Daoy (cell line): ENCODE data around the gene GAS6. TPM values are rescaled to one million over a fixed set of nuclear protein-coding genes. Genes with fewer than 3 reads are reported as not detected.

ENCODE experiments used
- DNase-seq: peaks from one replicate; pipeline ENCODE4 v3.0.0-alpha.2; 2015; ENCODE audit warnings: low read depth
- total RNA-seq: library from RNA; depleted of rRNA; stranded (reverse); fragments of >200 nt; shearing (Covaris generic); gene quantifications from 2 replicates; pipeline ENCODE4 v1.2.3, GENCODE V29; 2014; rRNA removed

GAS6 gene
- total RNA-seq, 1 experiment from 2014 or later: 37.1 TPM

DNA sequence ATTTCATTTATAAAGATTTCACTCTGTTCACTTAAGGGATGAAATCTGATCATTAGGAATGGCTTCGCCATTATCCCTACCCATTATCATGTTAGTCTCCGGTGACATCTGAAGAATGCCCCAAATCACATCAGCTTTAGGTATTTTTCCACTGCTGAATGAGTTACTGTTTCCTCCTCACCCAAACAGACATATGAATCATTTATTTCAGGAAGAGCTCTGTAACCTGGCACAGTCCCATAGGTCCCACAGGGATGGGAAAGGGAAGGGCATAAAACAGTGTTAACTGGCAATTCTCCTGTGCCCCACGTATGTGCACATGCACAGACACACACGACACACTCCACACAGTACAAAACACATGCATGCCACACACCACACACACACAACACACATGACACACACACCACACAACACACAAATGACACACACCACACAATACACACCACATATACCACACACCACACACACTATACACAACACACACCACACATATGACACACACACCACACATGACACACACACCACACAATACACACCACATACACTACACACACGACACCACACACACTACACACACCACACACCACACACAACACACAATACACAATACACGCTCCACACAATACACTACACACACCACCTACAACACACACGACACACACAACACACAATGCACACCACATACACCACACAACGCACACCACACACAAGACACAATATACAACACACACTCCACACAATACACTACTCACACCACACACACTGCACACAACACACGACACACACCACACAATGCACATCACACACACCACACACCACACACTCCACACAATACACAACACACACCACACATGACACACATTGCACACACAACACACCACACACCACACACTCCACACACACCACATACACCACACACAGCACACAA lies 89.4 kb downstream of the GAS6 start:
- DNase-seq: peak; percentile 52

GRCh38 chr13:113771709-113772331 lies 92.1 kb downstream of the GAS6 start:
- DNase-seq: peak; percentile 15

DNA sequence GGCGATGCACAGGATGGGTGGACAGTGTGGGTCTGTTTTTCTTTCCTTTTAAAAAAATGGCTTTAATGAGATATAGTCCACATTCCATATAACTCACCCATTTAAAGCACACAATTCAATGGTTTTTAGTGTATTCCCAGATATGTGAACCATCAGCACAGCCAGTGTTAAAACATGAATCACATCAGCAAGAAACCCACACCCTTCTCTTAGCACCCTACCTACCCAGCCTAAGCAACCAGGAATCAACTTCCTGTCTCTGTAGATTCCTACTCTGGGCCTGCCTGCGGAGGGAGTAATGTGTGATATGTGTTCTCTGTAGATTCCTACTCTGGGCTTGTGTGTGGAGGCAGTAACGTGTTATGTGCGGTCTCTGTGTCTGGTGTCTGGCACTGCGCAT lies 92.9 kb downstream of the GAS6 start:
- DNase-seq: no peak

Other genes with a start within 250 kb of the GAS6 start
- not detected in 2 replicates for gene ATP4B, start 205.9 kb downstream of the GAS6 start, total RNA-seq
- not detected in 2 replicates for gene GRK1, start 196.9 kb downstream of the GAS6 start, total RNA-seq
- gene TMEM255B, start 104.8 kb downstream of the GAS6 start, total RNA-seq: 3.8 and 9.7 TPM in 2 replicates
- not detected in 2 replicates for gene C13orf46, start 110.0 kb upstream of the GAS6 start, total RNA-seq